ENCODE measurements around the gene ACHE. TPM values are rescaled to one million over a fixed set of nuclear protein-coding genes. Genes with fewer than 3 reads are reported as not detected.

The ACHE gene
- total RNA-seq, 1 experiment from 2014 or later, result 7.0 TPM

GRCh38 chr7:100882201-100882600 lies 13.5 kb downstream of the ACHE start:
- TF ChIP-seq, protein P1, sequence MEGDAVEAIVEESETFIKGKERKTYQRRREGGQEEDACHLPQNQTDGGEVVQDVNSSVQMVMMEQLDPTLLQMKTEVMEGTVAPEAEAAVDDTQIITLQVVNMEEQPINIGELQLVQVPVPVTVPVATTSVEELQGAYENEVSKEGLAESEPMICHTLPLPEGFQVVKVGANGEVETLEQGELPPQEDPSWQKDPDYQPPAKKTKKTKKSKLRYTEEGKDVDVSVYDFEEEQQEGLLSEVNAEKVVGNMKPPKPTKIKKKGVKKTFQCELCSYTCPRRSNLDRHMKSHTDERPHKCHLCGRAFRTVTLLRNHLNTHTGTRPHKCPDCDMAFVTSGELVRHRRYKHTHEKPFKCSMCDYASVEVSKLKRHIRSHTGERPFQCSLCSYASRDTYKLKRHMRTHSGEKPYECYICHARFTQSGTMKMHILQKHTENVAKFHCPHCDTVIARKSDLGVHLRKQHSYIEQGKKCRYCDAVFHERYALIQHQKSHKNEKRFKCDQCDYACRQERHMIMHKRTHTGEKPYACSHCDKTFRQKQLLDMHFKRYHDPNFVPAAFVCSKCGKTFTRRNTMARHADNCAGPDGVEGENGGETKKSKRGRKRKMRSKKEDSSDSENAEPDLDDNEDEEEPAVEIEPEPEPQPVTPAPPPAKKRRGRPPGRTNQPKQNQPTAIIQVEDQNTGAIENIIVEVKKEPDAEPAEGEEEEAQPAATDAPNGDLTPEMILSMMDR (conservative IDR thresholded peaks at IDR 0.05), result no peak
- Histone ChIP-seq H3K18ac (ENCODE audit: insufficient read length, low read depth, low read length) (no peak overlapping the region), H4K20me1 (ENCODE audit: control insufficient read depth, insufficient read depth, insufficient read length) (no peaks in the 10 kb centered on the region), H3K23me2 (ENCODE audit: insufficient read length, low read depth, low read length, poor library complexity, severe bottlenecking) (no peaks in the 10 kb centered on the region), H3K4me2 (ENCODE audit: insufficient read depth, insufficient read length, low read length) (no peak overlapping the region), H2BK12ac (ENCODE audit: insufficient read length, low read depth, low read length) (no peak overlapping the region), H3K4ac (ENCODE audit: low read depth, low read length) (no peak overlapping the region), H4K91ac (ENCODE audit: insufficient read length, low read depth, low read length) (no peak overlapping the region), H3K27me3 (ENCODE audit: insufficient read depth, low read length) (no peaks in the 10 kb centered on the region), H3K9ac (ENCODE audit: extremely low read depth, insufficient read length, low read length) (no peak overlapping the region), H2BK120ac (ENCODE audit: low read depth, low read length, poor library complexity, severe bottlenecking) (no peak overlapping the region), H3K27ac (ENCODE audit: insufficient read length, low read depth, low read length) (no peak overlapping the region), H3K56ac (ENCODE audit: insufficient read length, low read depth, low read length) (no peak overlapping the region), H4K5ac (ENCODE audit: insufficient read length, low read depth, low read length) (no peak overlapping the region), H3K79me1 (ENCODE audit: insufficient read depth, low read depth, low read length, poor library complexity, severe bottlenecking) (peaks cover 6% of the 10 kb centered on the region), H2BK20ac (ENCODE audit: low read depth, low read length, poor library complexity, severe bottlenecking) (no peak overlapping the region), H3T11ph (ENCODE audit: low read length) (no peak overlapping the region), H3K4me1 (ENCODE audit: insufficient read depth, low read length) (no peaks in the 10 kb centered on the region), H3K79me2 (ENCODE audit: insufficient read depth, low read length) (peaks cover 20% of the 10 kb centered on the region; the same call in 1 of the 2 replicates), H3K9me3 (ENCODE audit: control insufficient read depth, low read depth, low read length) (no peaks in the 10 kb centered on the region), H2BK15ac (ENCODE audit: low read depth, low read length) (no peak overlapping the region), H2AK5ac (ENCODE audit: insufficient read length, low read length) (no peak overlapping the region), H4K8ac (replicated peaks; ENCODE audit: insufficient read length, low read depth, low read length) (no peak overlapping the region), H2AFZ (ENCODE audit: low read length) (no peak overlapping the region), H2BK5ac (ENCODE audit: insufficient read length, low read length) (no peak overlapping the region), H3K23ac (ENCODE audit: insufficient read length, low read depth, low read length) (no peak overlapping the region), H3K14ac (ENCODE audit: insufficient read depth, low read length) (no peak overlapping the region)
- peak overlapping the region in 1 of 3 experiments; percentile 75; a peak in 1 of 7 replicates for H3K27ac Mint-ChIP-seq
- no CpG with 5 or more reads among the region's 9 CpGs for WGBS (ENCODE audit: extremely low coverage, insufficient read length, low lambda C conversion rate)
- peaks cover 22 to 38% of the 10 kb centered on the region in 2 experiments for H3K4me1 Mint-ChIP-seq
- peaks cover 81 to 97% (median 96%) of the 10 kb centered on the region in 3 experiments for H3K36me3 Mint-ChIP-seq (ENCODE audit: insufficient read depth in 1 of 3, low read depth in 3 of 3)
- no peaks in the 10 kb centered on the region; the same call in 1 of the 2 replicates for H3K27me3 Mint-ChIP-seq (ENCODE audit: low read depth)
- no peak overlapping the region for H3K4me3 Mint-ChIP-seq
- DNase-seq, result no peak
- no peaks in the 10 kb centered on the region for H3K9me3 Mint-ChIP-seq

Measured in H9 (cell line).